Activated T-cell treated with anti-CD3 and anti-CD28 coated beads, Interleukin-2, amount 50 U/mL, for 72 hours (primary cell): ENCODE data around the gene SIRPA. TPM values are rescaled to one million over a fixed set of nuclear protein-coding genes. Genes with fewer than 3 reads are reported as not detected.

Source experiments
- ATAC-seq, 2 donors: fragments of 150-1000 bp; cut with Tn5 transposase; replicated peaks in 1 of 2; 2 replicates each; pipeline ENCODE4 v1.10.0; 2021; ENCODE audit warnings: moderate library complexity in 2 of 2, mild to moderate bottlenecking in 1 of 2
- DNase-seq, 2 donors: peaks; one replicate each; pipeline ENCODE4 v3.0.0; 2021 to 2022; ENCODE audit warnings: mixed read lengths in 1 of 2
- H3K27ac Mint-ChIP-seq: one replicate; pipeline ENCODE4 v1.8.0; 2022; ENCODE audit warnings: mild to moderate bottlenecking, moderate library complexity, mixed read lengths
- H3K27me3 Mint-ChIP-seq: one replicate; pipeline ENCODE4 v1.8.0; 2022; ENCODE audit warnings: low read depth, mixed read lengths
- H3K36me3 Mint-ChIP-seq, 2 donors: one replicate each; pipeline ENCODE4 v1.8.0; 2022; ENCODE audit warnings: mixed read lengths in 2 of 2, mild to moderate bottlenecking in 1 of 2; ENCODE audit not compliant: insufficient read depth in 2 of 2
- H3K4me1 Mint-ChIP-seq: one replicate; pipeline ENCODE4 v1.8.0; 2022; ENCODE audit warnings: low read depth, mixed read lengths
- H3K4me3 Mint-ChIP-seq, 2 donors: one replicate each; pipeline ENCODE4 v1.8.0; 2022; ENCODE audit warnings: mild to moderate bottlenecking in 2 of 2, mixed read lengths in 2 of 2, moderate library complexity in 2 of 2
- H3K9me3 Mint-ChIP-seq, 2 donors: one replicate each; pipeline ENCODE4 v1.8.0; 2022; ENCODE audit warnings: mixed read lengths in 2 of 2
- total RNA-seq, 2 donors: library from RNA; stranded (reverse); gene quantifications; one replicate each; pipeline ENCODE4 v1.2.3, GENCODE V29; 2022

The SIRPA gene
- total RNA-seq, 2 donors from 2014 or later: 0.05 to 0.22 TPM

- ATAC-seq: no peak
- H3K27me3 Mint-ChIP-seq: peaks cover 19% of the 10 kb centered on the region
- no peak for DNase-seq
- no peaks in the 10 kb centered on the region for H3K9me3 Mint-ChIP-seq
- no peaks in the 10 kb centered on the region for H3K36me3 Mint-ChIP-seq
- no peak overlapping the region for H3K27ac Mint-ChIP-seq
- H3K4me1 Mint-ChIP-seq: no peaks in the 10 kb centered on the region
- no peak overlapping the region for H3K4me3 Mint-ChIP-seq
Observed at GRCh38 chr20:1937316-1937976, 42.2 kb downstream of the SIRPA start.

- Mint-ChIP-seq H3K4me1 (no peaks in the 10 kb centered on the region), H3K9me3 (no peaks in the 10 kb centered on the region), H3K27me3 (peaks cover 24% of the 10 kb centered on the region), H3K4me3 (no peak overlapping the region), H3K27ac (no peak overlapping the region), H3K36me3 (no peaks in the 10 kb centered on the region)
- DNase-seq: no peak
- no peak for ATAC-seq
Observed at GRCh38 chr20:1938464-1939269, 43.5 kb downstream of the SIRPA start.

GRCh38 chr20:1939270-1939595 is 44.0 kb downstream of the SIRPA start:
- DNase-seq: no peak
- ATAC-seq: no peak
- H3K4me1 Mint-ChIP-seq: no peaks in the 10 kb centered on the region
- H3K9me3 Mint-ChIP-seq: no peaks in the 10 kb centered on the region
- H3K36me3 Mint-ChIP-seq: no peaks in the 10 kb centered on the region
- no peak overlapping the region for H3K4me3 Mint-ChIP-seq
- H3K27ac Mint-ChIP-seq: no peak overlapping the region
- H3K27me3 Mint-ChIP-seq: peaks cover 27% of the 10 kb centered on the region

- ATAC-seq: no peak
- H3K4me3 Mint-ChIP-seq: no peak overlapping the region
- DNase-seq: no peak
- no peaks in the 10 kb centered on the region for H3K4me1 Mint-ChIP-seq
- peaks cover 27% of the 10 kb centered on the region for H3K27me3 Mint-ChIP-seq
- H3K36me3 Mint-ChIP-seq: no peaks in the 10 kb centered on the region
- no peaks in the 10 kb centered on the region for H3K9me3 Mint-ChIP-seq
- H3K27ac Mint-ChIP-seq: no peak overlapping the region
Observed at GRCh38 chr20:1940581-1940980, 45.4 kb downstream of the SIRPA start.

GRCh38 chr20:1941226-1941625 is 46.0 kb downstream of the SIRPA start:
- Mint-ChIP-seq H3K36me3 (no peaks in the 10 kb centered on the region), H3K4me3 (no peak overlapping the region), H3K27me3 (peaks cover 27% of the 10 kb centered on the region), H3K27ac (no peak overlapping the region), H3K9me3 (no peaks in the 10 kb centered on the region), H3K4me1 (no peaks in the 10 kb centered on the region)
- ATAC-seq: no peak
- DNase-seq: no peak

- DNase-seq: no peak
- ATAC-seq: no peak
- no peaks in the 10 kb centered on the region for H3K9me3 Mint-ChIP-seq
- no peaks in the 10 kb centered on the region for H3K4me1 Mint-ChIP-seq
- no peak overlapping the region for H3K27ac Mint-ChIP-seq
- H3K4me3 Mint-ChIP-seq: no peak overlapping the region
- H3K27me3 Mint-ChIP-seq: peaks cover 26% of the 10 kb centered on the region
- H3K36me3 Mint-ChIP-seq: no peaks in the 10 kb centered on the region
Observed at GRCh38 chr20:1942061-1942460, 46.9 kb downstream of the SIRPA start.

GRCh38 chr20:1942486-1943274 is 47.5 kb downstream of the SIRPA start:
- Mint-ChIP-seq H3K36me3 (no peaks in the 10 kb centered on the region), H3K27me3 (peaks cover 29% of the 10 kb centered on the region), H3K4me3 (no peak overlapping the region), H3K9me3 (no peaks in the 10 kb centered on the region), H3K27ac (no peak overlapping the region), H3K4me1 (no peaks in the 10 kb centered on the region)
- ATAC-seq (no peak), DNase-seq (no peak)

GRCh38 chr20:1943275-1944002 is 48.2 kb downstream of the SIRPA start:
- H3K27me3 Mint-ChIP-seq: peaks cover 36% of the 10 kb centered on the region

GRCh38 chr20:1944345-1945091 is 49.3 kb downstream of the SIRPA start:
- Mint-ChIP-seq H3K4me1 (no peaks in the 10 kb centered on the region), H3K27me3 (peaks cover 42% of the 10 kb centered on the region), H3K4me3 (no peak overlapping the region), H3K27ac (no peak overlapping the region), H3K9me3 (no peaks in the 10 kb centered on the region), H3K36me3 (no peaks in the 10 kb centered on the region)
- ATAC-seq (no peak), DNase-seq (no peak)

More at GRCh38 chr20:1943275-1944002, 48.2 kb downstream of the SIRPA start:
- H3K27ac Mint-ChIP-seq: no peak overlapping the region
- no peak overlapping the region for H3K4me3 Mint-ChIP-seq
- DNase-seq (no peak), ATAC-seq (no peak)
- H3K9me3 Mint-ChIP-seq: no peaks in the 10 kb centered on the region
- no peaks in the 10 kb centered on the region for H3K4me1 Mint-ChIP-seq
- H3K36me3 Mint-ChIP-seq: no peaks in the 10 kb centered on the region

- no peak for ATAC-seq
- DNase-seq: no peak
- Mint-ChIP-seq H3K36me3 (no peaks in the 10 kb centered on the region), H3K27me3 (peaks cover 42% of the 10 kb centered on the region), H3K9me3 (no peaks in the 10 kb centered on the region), H3K4me3 (no peak overlapping the region), H3K4me1 (no peaks in the 10 kb centered on the region), H3K27ac (no peak overlapping the region)
Observed at GRCh38 chr20:1945134-1945618, 50.0 kb downstream of the SIRPA start.

GRCh38 chr20:1945660-1946059 is 50.5 kb downstream of the SIRPA start:
- H3K4me1 Mint-ChIP-seq: no peaks in the 10 kb centered on the region
- H3K36me3 Mint-ChIP-seq: no peaks in the 10 kb centered on the region
- no peak overlapping the region for H3K4me3 Mint-ChIP-seq
- peaks cover 42% of the 10 kb centered on the region for H3K27me3 Mint-ChIP-seq
- H3K27ac Mint-ChIP-seq: no peak overlapping the region
- no peaks in the 10 kb centered on the region for H3K9me3 Mint-ChIP-seq
- no peak for DNase-seq
- ATAC-seq: no peak

GRCh38 chr20:1946442-1946761 is 51.2 kb downstream of the SIRPA start:
- Mint-ChIP-seq H3K27ac (no peak overlapping the region), H3K27me3 (peaks cover 42% of the 10 kb centered on the region), H3K4me1 (no peaks in the 10 kb centered on the region), H3K36me3 (no peaks in the 10 kb centered on the region), H3K9me3 (no peaks in the 10 kb centered on the region), H3K4me3 (no peak overlapping the region)
- no peak for ATAC-seq
- DNase-seq: no peak
